CD14-positive monocyte (primary cell): ENCODE measurements around the gene DOC2A. TPM values are rescaled to one million over a fixed set of nuclear protein-coding genes. Genes with fewer than 3 reads are reported as not detected.

Experiments used
- DNase-seq, 3 donors: peaks; one replicate each; pipeline ENCODE4 v3.0.0-alpha.2; 2011 to 2022
- H2AFZ ChIP-seq: 2 replicates; pipeline ENCODE4 v1.6.0; 2012; ENCODE audit warnings: mild to moderate bottlenecking, low read depth, low read length, inconsistent platforms; ENCODE audit not compliant: insufficient read depth, poor library complexity, severe bottlenecking
- H3K27ac ChIP-seq, 2 donors: 1 replicate in 1 of 2; 2 replicates in 1 of 2; pipeline ENCODE4 v1.5.1; 2012 to 2013; ENCODE audit warnings: low read length in 2 of 2, control low read depth in 1 of 2, inconsistent platforms in 1 of 2, low read depth in 1 of 2, mild to moderate bottlenecking in 1 of 2
- H3K27me3 ChIP-seq, 2 donors: one replicate each; pipeline versions ENCODE4 v1.6.0 to v1.6.1; 2011 to 2013; ENCODE audit warnings: low read length in 2 of 2; ENCODE audit not compliant: control insufficient read depth in 2 of 2, insufficient read depth in 2 of 2
- H3K36me3 ChIP-seq, 2 donors: replicated peaks in 1 of 2; 1 replicate in 1 of 2; 2 replicates in 1 of 2; pipeline versions ENCODE4 v1.5.1 to v1.6.1; 2012 to 2013; ENCODE audit warnings: low read length in 2 of 2, control low read depth in 1 of 2, inconsistent platforms in 1 of 2, mild to moderate bottlenecking in 1 of 2; ENCODE audit not compliant: insufficient read depth in 2 of 2, control insufficient read depth in 1 of 2
- H3K4me1 ChIP-seq, 2 donors: 1 replicate in 1 of 2; 2 replicates in 1 of 2; pipeline versions ENCODE4 v1.5.1 to v1.6.1; 2012 to 2013; ENCODE audit warnings: low read length in 2 of 2, control low read depth in 1 of 2, inconsistent platforms in 1 of 2, mild to moderate bottlenecking in 1 of 2, moderate library complexity in 1 of 2; ENCODE audit not compliant: insufficient read depth in 2 of 2, control insufficient read depth in 1 of 2
- H3K4me2 ChIP-seq: replicated peaks from 2 replicates; pipeline ENCODE3; 2012; ENCODE audit warnings: low read length, moderate library complexity, mild to moderate bottlenecking; ENCODE audit not compliant: poor library complexity, severe bottlenecking; ENCODE audit errors: extremely low read depth
- H3K4me3 ChIP-seq, 3 experiments: fragments of 200-600 bp in 1 of 3; sonication (generic) in 1 of 3; replicated peaks in 1 of 3; 1 replicate in 2 of 3; 2 replicates in 1 of 3; pipeline ENCODE4 v1.5.1; 2011 to 2013; ENCODE audit warnings: low read length in 3 of 3, mild to moderate bottlenecking in 3 of 3, control low read depth in 2 of 3, low read depth in 2 of 3, inconsistent platforms in 1 of 3, moderate library complexity in 1 of 3
- H3K79me2 ChIP-seq: 2 replicates; pipeline ENCODE4 v1.6.0; 2012; ENCODE audit warnings: mild to moderate bottlenecking, control low read depth, inconsistent platforms, low read length, moderate library complexity; ENCODE audit not compliant: insufficient read depth
- H3K9ac ChIP-seq: 2 replicates; pipeline ENCODE4 v1.6.0; 2017; ENCODE audit warnings: low read length, mild to moderate bottlenecking; ENCODE audit not compliant: insufficient read depth, poor library complexity, severe bottlenecking
- H3K9me3 ChIP-seq, 2 donors: replicated peaks in 1 of 2; 1 replicate in 1 of 2; 2 replicates in 1 of 2; pipeline versions ENCODE4 v1.5.1 to v1.6.1; 2012 to 2013; ENCODE audit warnings: low read length in 2 of 2, control low read depth in 1 of 2; ENCODE audit not compliant: control insufficient read depth in 1 of 2, insufficient read depth in 1 of 2
- H4K20me1 ChIP-seq: 2 replicates; pipeline ENCODE4 v1.6.0; 2012; ENCODE audit warnings: mild to moderate bottlenecking, low read length, control low read depth, moderate library complexity; ENCODE audit not compliant: insufficient read depth
- H3K27ac Mint-ChIP-seq, 7 donors: one replicate each; pipeline ENCODE4 v1.8.0; 2020; ENCODE audit warnings: mild to moderate bottlenecking in 7 of 7, mixed read lengths in 7 of 7, moderate library complexity in 6 of 7, inconsistent platforms in 2 of 7
- H3K27me3 Mint-ChIP-seq, 3 donors: one replicate each; pipeline ENCODE4 v1.8.0; 2021 to 2022; ENCODE audit warnings: low read depth in 3 of 3, mild to moderate bottlenecking in 3 of 3, mixed read lengths in 3 of 3, moderate library complexity in 3 of 3, inconsistent platforms in 1 of 3
- H3K36me3 Mint-ChIP-seq, 2 donors: one replicate each; pipeline ENCODE4 v1.8.0; 2020; ENCODE audit warnings: mixed read lengths in 2 of 2, inconsistent platforms in 1 of 2, mild to moderate bottlenecking in 1 of 2
- H3K4me1 Mint-ChIP-seq: one replicate; pipeline ENCODE4 v1.8.0; 2020; ENCODE audit warnings: mild to moderate bottlenecking, mixed read lengths
- H3K4me3 Mint-ChIP-seq, 2 donors: one replicate each; pipeline ENCODE4 v1.8.0; 2020; ENCODE audit warnings: mild to moderate bottlenecking in 2 of 2, mixed read lengths in 2 of 2, moderate library complexity in 1 of 2
- H3K9me3 Mint-ChIP-seq, 7 donors: one replicate each; pipeline ENCODE4 v1.8.0; 2020 to 2022; ENCODE audit warnings: mixed read lengths in 7 of 7, mild to moderate bottlenecking in 6 of 7, moderate library complexity in 6 of 7, inconsistent platforms in 2 of 7
- WGBS: methylation state at CpG from one replicate; pipeline ENCODE4 v1.1.5; 2013; ENCODE audit warnings: missing lambda C conversion rate; ENCODE audit not compliant: insufficient coverage; 5-methylcytosine and 5-hydroxymethylcytosine counted together
- intact Hi-C, 2 donors: fragments of 100-400 bp; cut with micrococcal nuclease; formaldehyde crosslinking; loops; one replicate each; pipeline versions ENCODE4 v1.15.0 to v1.15.1; 2023
- polyA plus RNA-seq, 3 donors: library from polyadenylated mRNA; depleted of rRNA in 1 of 3; unstranded in 2 of 3; stranded (reverse) in 1 of 3; fragments of 300-500 nt in 2 of 3; fragments of >200 nt in 1 of 3; fragmentation: Illumina TruSeq in 2 of 3; gene quantifications; 1 replicate in 2 of 3; 2 replicates in 1 of 3; pipeline ENCODE4 v1.2.3, GENCODE V29; 2012 to 2021
- TF ChIP-seq, protein P1 (sequence below): fragments of 200-600 bp; IDR thresholded peaks from one replicate; pipeline ENCODE4 v1.8.0; 2022; ENCODE audit warnings: antibody characterized with exemption, mild to moderate bottlenecking

DOC2A gene
- polyA plus RNA-seq, 3 donors = 0.23 to 3.7 (median 0.66) TPM

DNA sequence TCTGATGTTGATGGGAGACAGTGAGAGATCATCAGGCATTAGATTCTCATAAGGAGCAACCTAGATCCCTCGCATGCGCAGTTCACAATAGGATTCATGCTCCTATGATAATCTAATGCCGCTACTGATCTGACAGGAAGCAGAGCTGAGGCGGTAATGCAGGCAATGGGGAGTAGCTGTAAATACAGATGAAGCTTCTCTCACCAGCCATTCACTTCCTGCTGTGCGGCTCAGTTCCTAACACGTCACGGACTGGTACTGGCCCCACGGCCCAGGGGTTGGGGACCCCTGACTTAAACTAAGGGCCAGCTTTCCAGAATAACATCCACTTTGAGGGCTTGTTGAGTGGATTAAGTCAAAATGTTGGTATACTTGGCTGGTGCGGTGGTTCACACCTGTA, 51.5 kb downstream of the DOC2A start:
- Mint-ChIP-seq H3K9me3 (no peaks in the 10 kb centered on the region), H3K4me1 (peaks cover 18% of the 10 kb centered on the region), H3K36me3 (peaks cover 4 to 11% of the 10 kb centered on the region in 2 donors), H3K27ac (no peak overlapping the region), H3K4me3 (peak overlapping the region in 1 of 2 donors; percentile 31), H3K27me3 (peaks cover 2 to 8% (median 2%) of the 10 kb centered on the region in 3 donors)
- Histone ChIP-seq H3K27me3 (no peaks in the 10 kb centered on the region), H3K9me3 (no peaks in the 10 kb centered on the region), H3K4me3 (no peak overlapping the region), H3K79me2 (peaks cover 8% of the 10 kb centered on the region), H3K4me2 (no peak overlapping the region), H3K27ac (no peak overlapping the region), H4K20me1 (no peaks in the 10 kb centered on the region), H3K4me1 (peaks cover 15 to 18% of the 10 kb centered on the region in 2 donors), H3K9ac (no peak overlapping the region), H3K36me3 (no peaks in the 10 kb centered on the region), H2AFZ (no peak overlapping the region)
- no CpG with 5 or more reads among the region's 9 CpGs for WGBS
- TF ChIP-seq, protein P1, sequence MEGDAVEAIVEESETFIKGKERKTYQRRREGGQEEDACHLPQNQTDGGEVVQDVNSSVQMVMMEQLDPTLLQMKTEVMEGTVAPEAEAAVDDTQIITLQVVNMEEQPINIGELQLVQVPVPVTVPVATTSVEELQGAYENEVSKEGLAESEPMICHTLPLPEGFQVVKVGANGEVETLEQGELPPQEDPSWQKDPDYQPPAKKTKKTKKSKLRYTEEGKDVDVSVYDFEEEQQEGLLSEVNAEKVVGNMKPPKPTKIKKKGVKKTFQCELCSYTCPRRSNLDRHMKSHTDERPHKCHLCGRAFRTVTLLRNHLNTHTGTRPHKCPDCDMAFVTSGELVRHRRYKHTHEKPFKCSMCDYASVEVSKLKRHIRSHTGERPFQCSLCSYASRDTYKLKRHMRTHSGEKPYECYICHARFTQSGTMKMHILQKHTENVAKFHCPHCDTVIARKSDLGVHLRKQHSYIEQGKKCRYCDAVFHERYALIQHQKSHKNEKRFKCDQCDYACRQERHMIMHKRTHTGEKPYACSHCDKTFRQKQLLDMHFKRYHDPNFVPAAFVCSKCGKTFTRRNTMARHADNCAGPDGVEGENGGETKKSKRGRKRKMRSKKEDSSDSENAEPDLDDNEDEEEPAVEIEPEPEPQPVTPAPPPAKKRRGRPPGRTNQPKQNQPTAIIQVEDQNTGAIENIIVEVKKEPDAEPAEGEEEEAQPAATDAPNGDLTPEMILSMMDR = no peak
- intact Hi-C loops = no loop called here
- DNase-seq = no peak

DNA sequence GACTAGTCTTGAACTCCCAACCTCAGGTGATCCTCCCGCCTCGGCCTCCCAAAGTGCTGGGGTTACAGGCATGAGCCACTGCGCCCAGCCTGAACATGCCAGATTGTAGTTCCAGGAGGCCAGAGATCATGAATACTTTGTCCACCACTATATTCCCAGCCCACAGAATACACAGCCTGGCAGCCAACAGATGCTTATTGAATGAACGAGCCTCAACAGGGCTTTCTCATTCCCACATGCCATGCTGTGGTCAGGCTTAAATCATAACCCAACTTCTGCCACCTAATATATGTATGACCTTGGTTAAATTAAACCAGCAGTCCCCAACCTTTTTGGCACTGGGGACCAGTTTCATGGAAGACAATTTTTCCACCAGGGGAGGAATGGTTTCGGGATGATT, 52.1 kb downstream of the DOC2A start:
- H3K27me3 Mint-ChIP-seq = peaks cover 2 to 8% (median 2%) of the 10 kb centered on the region in 3 donors
- peaks cover 15 to 18% of the 10 kb centered on the region in 2 donors for H3K4me1 ChIP-seq
- H3K27me3 ChIP-seq = no peaks in the 10 kb centered on the region
- H3K4me3 Mint-ChIP-seq = no peak overlapping the region
- DNase-seq = no peak
- 96% methylated on average over 4 of the region's 5 CpGs for WGBS
- TF ChIP-seq, protein P1 = no peak
- intact Hi-C loops = no loop called here
- no peak overlapping the region for H2AFZ ChIP-seq
- no peak overlapping the region for H3K9ac ChIP-seq
- no peak overlapping the region for H3K4me2 ChIP-seq
- no peaks in the 10 kb centered on the region for H3K9me3 ChIP-seq
- no peaks in the 10 kb centered on the region for H4K20me1 ChIP-seq
- no peaks in the 10 kb centered on the region for H3K9me3 Mint-ChIP-seq
- H3K36me3 Mint-ChIP-seq = peaks cover 3 to 6% of the 10 kb centered on the region in 2 donors
- no peaks in the 10 kb centered on the region for H3K36me3 ChIP-seq
- no peak overlapping the region for H3K27ac Mint-ChIP-seq
- no peak overlapping the region for H3K4me3 ChIP-seq
- H3K79me2 ChIP-seq = peaks cover 8% of the 10 kb centered on the region
- H3K27ac ChIP-seq = no peak overlapping the region
- peaks cover 18% of the 10 kb centered on the region for H3K4me1 Mint-ChIP-seq

Other genes starting within 250 kb of the DOC2A start
- not detected for gene ZG16, start 232.8 kb downstream of the DOC2A start, polyA plus RNA-seq
- 10 to 100 TPM; 22.0 to 46.2 (median 28.9) TPM for gene KIF22, start 220.3 kb downstream of the DOC2A start, polyA plus RNA-seq
- 100 to 1,000 TPM in 1 of 3 donors, 10 to 100 TPM in 2; 14.2 to 137 (median 18.8) TPM for gene MAZ, start 204.5 kb downstream of the DOC2A start, polyA plus RNA-seq
- gene PRRT2, start 198.8 kb downstream of the DOC2A start, polyA plus RNA-seq = under 1 TPM in 1 of 3 donors, not detected in 2; 0.04 TPM
- 10 to 100 TPM; 12.6 to 43.4 (median 36.3) TPM for gene PAGR1, start 194.9 kb downstream of the DOC2A start, polyA plus RNA-seq
- 100 to 1,000 TPM; 146 to 274 (median 185) TPM for gene MVP, start 190.6 kb downstream of the DOC2A start, polyA plus RNA-seq
- 10 to 100 TPM; 67.2 to 98.8 (median 93.5) TPM for gene CDIPT, start 147.8 kb downstream of the DOC2A start, polyA plus RNA-seq
- not detected for gene SEZ6L2, start 111.5 kb downstream of the DOC2A start, polyA plus RNA-seq
- gene ASPHD1, start 110.5 kb downstream of the DOC2A start, polyA plus RNA-seq = not detected
- 10 to 100 TPM in 1 of 3 donors, 1 to 10 TPM in 2; 4.0 to 36.6 (median 4.7) TPM for gene KCTD13, start 84.8 kb downstream of the DOC2A start, polyA plus RNA-seq
- gene TMEM219, start 48.9 kb downstream of the DOC2A start, polyA plus RNA-seq = 100 to 1,000 TPM; 157 to 265 (median 227) TPM
- gene TAOK2, start 37.2 kb downstream of the DOC2A start, polyA plus RNA-seq = 10 to 100 TPM in 1 of 3 donors, 1 to 10 TPM in 2; 1.1 to 19.2 (median 2.3) TPM
- 1 to 10 TPM; 3.3 to 4.8 (median 3.7) TPM for gene HIRIP3, start 15.4 kb downstream of the DOC2A start, polyA plus RNA-seq
- gene INO80E, start 14.8 kb downstream of the DOC2A start, polyA plus RNA-seq = 10 to 100 TPM in 1 of 3 donors, 1 to 10 TPM in 2; 2.8 to 57.6 (median 3.5) TPM
- gene C16orf92, start 12.2 kb upstream of the DOC2A start, polyA plus RNA-seq = not detected
- not detected for gene TLCD3B, start 20.2 kb upstream of the DOC2A start, polyA plus RNA-seq
- gene ALDOA, start 54.7 kb upstream of the DOC2A start, polyA plus RNA-seq = 1,000 to 10,000 TPM; 1,202 to 1,628 (median 1,429) TPM
- 100 to 1,000 TPM; 186 to 388 (median 279) TPM for gene PPP4C, start 65.0 kb upstream of the DOC2A start, polyA plus RNA-seq
- under 1 TPM; 0.10 to 0.65 (median 0.11) TPM for gene TBX6, start 80.9 kb upstream of the DOC2A start, polyA plus RNA-seq
- 100 to 1,000 TPM; 182 to 283 (median 235) TPM for gene YPEL3, start 85.2 kb upstream of the DOC2A start, polyA plus RNA-seq
- gene GDPD3, start 102.5 kb upstream of the DOC2A start, polyA plus RNA-seq = 1 to 10 TPM in 1 of 3 donors, not detected in 2; 9.6 TPM
- gene MAPK3, start 112.2 kb upstream of the DOC2A start, polyA plus RNA-seq = 10 to 100 TPM in 2 of 3 donors, 1 to 10 TPM in 1; 8.1 to 82.8 (median 10.2) TPM
- gene CORO1A, start 172.6 kb upstream of the DOC2A start, polyA plus RNA-seq = 1,000 to 10,000 TPM; 1,314 to 1,363 (median 1,346) TPM
- gene BOLA2B, start 182.6 kb upstream of the DOC2A start, polyA plus RNA-seq = 100 to 1,000 TPM; 105 to 170 (median 160) TPM
- gene SLX1A, start 182.8 kb upstream of the DOC2A start, polyA plus RNA-seq = 100 to 1,000 TPM in 2 of 3 donors, 10 to 100 TPM in 1; 43.1 to 163 (median 162) TPM
- gene SULT1A3, start 188.2 kb upstream of the DOC2A start, polyA plus RNA-seq = 10 to 100 TPM; 20.9 to 29.9 (median 28.3) TPM
- 10 to 100 TPM in 1 of 3 donors, not detected in 2; 15.4 TPM for gene NPIPB13, start 237.5 kb upstream of the DOC2A start, polyA plus RNA-seq